ENCODE measurements around the gene SPATA2.
A peak's percentile ranks its signal among the peaks of the same experiment; 100 is the strongest.
"Not testable (repeated sequence)": the region's sequence is repeated elsewhere in the genome, so short reads cannot be mapped to it uniquely, and the experiment has no call there.

SPATA2 gene

DNA sequence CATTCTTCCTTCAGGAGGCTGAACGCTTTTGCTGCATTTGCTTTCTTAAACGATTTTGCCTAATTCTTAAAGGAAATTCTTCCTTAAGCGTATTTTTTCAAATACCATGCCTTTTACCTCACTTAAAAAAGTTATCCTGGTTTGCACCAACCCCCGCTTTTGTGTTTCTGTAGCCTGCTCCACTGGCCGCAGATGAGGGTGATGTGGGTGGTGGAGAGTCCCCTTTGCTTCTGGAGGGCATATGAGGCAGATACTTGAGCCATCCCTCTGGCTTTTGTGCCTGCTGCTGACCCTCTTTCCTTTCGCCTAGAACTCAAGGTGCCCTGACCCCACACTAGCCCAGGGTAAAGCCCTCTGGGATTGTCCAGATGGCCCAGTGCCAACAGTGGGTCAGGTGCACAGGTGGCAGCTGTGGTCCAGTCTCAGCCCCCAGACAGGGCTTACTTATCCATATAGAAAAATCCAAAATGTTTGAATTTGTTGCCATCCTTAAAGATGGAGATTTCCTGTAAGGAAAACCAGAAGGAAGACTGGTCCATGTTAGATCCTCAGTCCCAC lies 43.9 kb downstream of the SPATA2 start:
- Mint-ChIP-seq H3K27ac (no peak overlapping the region), H3K4me3 (no peak overlapping the region), H3K9me3 (no peaks in the 10 kb centered on the region), H3K27me3 (no peaks in the 10 kb centered on the region), H3K36me3 (ENCODE audit: low read depth) (peaks cover 67% of the 10 kb centered on the region), H3K4me1 (ENCODE audit: low read depth) (peaks cover 11% of the 10 kb centered on the region)
- DNase-seq = no peak

DNA sequence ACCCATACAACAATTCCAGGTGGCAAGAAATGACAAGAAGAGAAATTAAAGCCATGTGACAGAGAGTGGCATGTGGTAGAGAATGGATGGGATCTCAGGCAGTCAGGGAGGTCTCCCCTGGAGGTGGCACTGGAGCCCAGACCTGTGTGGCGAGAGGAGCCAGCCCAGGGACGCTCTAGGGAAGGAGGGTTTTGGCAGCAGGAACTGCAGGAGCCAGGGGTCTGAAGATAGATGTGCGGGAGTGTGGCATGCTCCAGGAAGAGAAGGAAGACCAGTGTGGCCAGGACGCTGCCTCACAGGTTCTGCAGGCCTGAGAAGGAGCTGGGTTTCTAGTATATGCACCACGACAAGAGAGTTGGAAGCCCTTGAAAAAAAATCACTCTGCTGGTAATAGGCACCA lies 45.1 kb downstream of the SPATA2 start:
- no peak for DNase-seq
- Mint-ChIP-seq H3K27me3 (no peaks in the 10 kb centered on the region), H3K9me3 (no peaks in the 10 kb centered on the region), H3K4me3 (no peak overlapping the region), H3K4me1 (ENCODE audit: low read depth) (peaks cover 11% of the 10 kb centered on the region), H3K36me3 (ENCODE audit: low read depth) (peaks cover 66% of the 10 kb centered on the region), H3K27ac (peak overlapping the region; percentile 41)

DNA sequence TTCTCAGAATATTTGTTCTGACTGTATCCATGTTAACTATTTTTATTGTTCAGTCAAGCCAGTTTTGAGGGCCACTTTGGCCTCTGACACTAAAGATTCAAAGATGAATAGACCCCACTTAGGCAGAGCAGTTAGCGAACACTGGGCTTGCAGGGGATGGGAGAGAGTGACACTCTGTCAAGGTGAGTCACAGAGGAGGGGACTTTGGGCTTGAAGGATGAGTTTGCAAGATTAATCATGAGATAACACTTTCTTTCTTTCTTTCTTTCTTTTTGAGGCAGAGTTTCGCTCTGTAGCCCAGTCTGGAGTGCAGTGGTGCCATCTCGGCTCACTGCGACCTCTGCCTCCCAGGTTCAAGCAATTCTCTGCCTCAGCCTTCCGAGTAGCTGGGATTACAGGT lies 46.4 kb downstream of the SPATA2 start:
- H3K4me1 Mint-ChIP-seq (ENCODE audit: low read depth) = peaks cover 11% of the 10 kb centered on the region
- no peaks in the 10 kb centered on the region for H3K27me3 Mint-ChIP-seq
- DNase-seq = no peak
- no peak overlapping the region for H3K4me3 Mint-ChIP-seq
- H3K9me3 Mint-ChIP-seq = no peaks in the 10 kb centered on the region
- H3K36me3 Mint-ChIP-seq (ENCODE audit: low read depth) = peaks cover 71% of the 10 kb centered on the region
- H3K27ac Mint-ChIP-seq = peak overlapping the region; percentile 8

DNA sequence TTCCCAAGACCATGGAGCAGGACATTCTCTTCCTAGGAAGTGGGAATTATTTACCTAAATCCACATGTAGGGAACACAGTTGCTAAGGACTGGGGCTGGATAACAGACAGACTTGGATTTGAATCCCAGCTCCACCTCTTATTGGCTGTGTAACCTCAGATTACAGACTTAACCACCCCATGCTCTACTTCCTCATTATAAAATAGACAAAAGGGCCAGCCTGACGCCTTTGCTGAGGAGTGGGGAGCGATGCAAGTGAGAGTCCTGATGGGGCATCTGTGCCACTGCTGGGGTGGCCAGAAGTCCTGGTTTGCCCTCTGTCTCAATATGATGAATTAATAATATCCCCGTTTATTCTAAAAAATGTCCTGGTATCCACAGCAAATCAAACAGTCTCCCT lies 46.8 kb downstream of the SPATA2 start:
- Mint-ChIP-seq H3K4me1 (ENCODE audit: low read depth) (peaks cover 11% of the 10 kb centered on the region), H3K4me3 (no peak overlapping the region), H3K27me3 (no peaks in the 10 kb centered on the region), H3K9me3 (no peaks in the 10 kb centered on the region), H3K27ac (peak overlapping the region; percentile 8), H3K36me3 (ENCODE audit: low read depth) (peaks cover 69% of the 10 kb centered on the region)
- no peak for DNase-seq

DNA sequence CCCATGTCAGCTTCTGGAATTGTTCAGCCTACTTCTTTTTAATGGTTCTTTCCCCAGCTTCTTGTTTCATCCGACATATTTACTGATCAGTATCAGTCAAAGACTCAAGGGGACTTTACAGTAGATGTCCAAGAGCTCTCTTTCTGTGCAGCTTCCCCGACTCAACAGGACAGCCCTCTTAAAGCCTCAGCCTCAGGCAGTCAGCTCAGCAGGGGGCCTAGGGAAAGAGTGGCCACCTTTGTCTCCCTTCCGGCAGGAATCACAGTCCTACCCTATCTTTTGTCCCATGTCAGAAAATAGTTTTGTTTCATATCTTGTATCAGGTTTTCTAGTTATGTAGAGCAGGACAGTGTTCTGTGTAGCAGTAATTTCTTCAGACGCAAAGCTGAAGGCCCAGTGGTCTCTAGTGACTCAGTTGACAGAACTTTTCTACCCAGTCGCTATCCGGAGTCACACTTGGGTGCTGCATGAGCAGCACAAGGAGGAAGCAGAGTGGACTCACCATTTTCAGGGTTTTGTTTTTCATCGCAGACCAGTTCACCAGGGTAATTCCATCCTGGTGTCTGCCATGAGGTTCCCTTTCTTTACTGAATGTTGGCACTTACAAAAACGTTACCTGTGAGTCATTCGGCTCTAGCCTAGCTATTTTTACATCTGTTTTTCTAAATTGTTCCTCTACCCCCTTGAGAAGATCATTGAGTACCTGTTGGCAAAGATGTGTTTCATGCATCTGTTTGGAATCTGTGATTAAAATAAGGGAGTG lies 47.7 kb downstream of the SPATA2 start:
- Mint-ChIP-seq H3K4me3 (no peak overlapping the region), H3K9me3 (no peaks in the 10 kb centered on the region), H3K27ac (peak overlapping the region; percentile 66), H3K27me3 (no peaks in the 10 kb centered on the region), H3K4me1 (ENCODE audit: low read depth) (peaks cover 11% of the 10 kb centered on the region), H3K36me3 (ENCODE audit: low read depth) (peaks cover 74% of the 10 kb centered on the region)
- DNase-seq = no peak

DNA sequence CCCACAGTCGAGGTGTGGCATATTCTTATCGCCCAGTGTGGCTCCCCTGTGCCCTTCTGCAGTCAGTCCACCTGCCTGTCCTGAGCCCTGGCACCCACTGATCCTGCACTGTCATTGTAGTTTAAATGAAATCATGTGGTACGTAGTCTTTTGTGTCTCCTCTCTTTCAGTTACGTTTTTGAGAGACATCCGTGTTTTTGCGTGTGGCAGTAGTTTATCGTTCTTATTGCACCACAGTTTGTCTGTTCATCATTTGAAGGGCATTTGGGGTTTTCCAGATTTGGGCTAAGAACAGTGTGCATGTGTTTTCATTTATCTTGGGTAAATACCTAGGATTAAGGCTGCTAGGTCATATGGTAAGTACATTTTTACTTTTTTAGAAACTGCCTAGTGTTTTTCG lies 49.3 kb downstream of the SPATA2 start:
- DNase-seq = no peak
- Mint-ChIP-seq H3K27ac (peak overlapping the region; percentile 50), H3K27me3 (no peaks in the 10 kb centered on the region), H3K9me3 (no peaks in the 10 kb centered on the region), H3K4me1 (ENCODE audit: low read depth) (peaks cover 11% of the 10 kb centered on the region), H3K4me3 (no peak overlapping the region), H3K36me3 (ENCODE audit: low read depth) (peaks cover 73% of the 10 kb centered on the region)

DNA sequence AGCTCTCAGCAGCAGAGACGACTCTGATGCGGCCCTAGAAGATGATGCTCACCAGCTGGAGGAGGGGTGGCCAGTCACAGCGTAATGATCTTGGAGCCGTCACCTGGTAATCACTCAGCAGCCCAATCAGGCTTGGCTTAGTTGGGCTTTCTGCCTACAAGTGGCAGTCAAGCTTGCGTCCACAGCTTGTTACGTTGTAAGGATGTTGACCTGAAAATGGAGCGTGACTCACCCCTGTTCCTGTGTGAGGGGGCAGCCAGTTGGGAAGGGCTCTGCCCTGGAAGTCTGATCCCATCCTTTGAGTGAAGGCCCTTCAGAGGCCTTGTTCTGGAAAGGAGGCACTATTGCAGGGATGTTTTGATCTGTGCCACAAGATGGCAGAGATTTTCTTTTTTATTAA lies 49.8 kb downstream of the SPATA2 start:
- no peak overlapping the region for H3K4me3 Mint-ChIP-seq
- peaks cover 11% of the 10 kb centered on the region for H3K4me1 Mint-ChIP-seq (ENCODE audit: low read depth)
- DNase-seq = no peak
- peak overlapping the region; percentile 50 for H3K27ac Mint-ChIP-seq
- no peaks in the 10 kb centered on the region for H3K27me3 Mint-ChIP-seq
- H3K36me3 Mint-ChIP-seq (ENCODE audit: low read depth) = peaks cover 77% of the 10 kb centered on the region
- H3K9me3 Mint-ChIP-seq = no peaks in the 10 kb centered on the region

DNA sequence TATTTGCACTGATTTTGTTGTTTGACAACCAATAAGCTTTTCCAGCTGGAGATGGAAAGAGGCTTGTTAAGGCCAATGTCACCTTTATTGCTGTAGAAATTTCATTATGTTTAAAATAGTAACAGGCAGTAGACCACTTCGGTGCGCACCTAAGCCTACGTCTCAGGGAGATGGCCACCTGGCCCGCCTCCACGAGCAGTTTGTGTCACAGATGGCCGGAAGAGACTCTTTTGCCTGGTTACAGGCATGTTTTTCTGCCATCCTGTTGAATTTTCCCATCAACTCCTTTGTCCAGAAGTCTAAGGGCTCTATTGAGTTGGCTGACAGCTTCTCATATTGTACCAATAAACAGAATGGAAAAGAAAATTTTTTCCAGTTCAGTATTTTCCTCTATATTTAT lies 51.7 kb downstream of the SPATA2 start:
- Mint-ChIP-seq H3K27ac (no peak overlapping the region), H3K9me3 (no peaks in the 10 kb centered on the region), H3K27me3 (no peaks in the 10 kb centered on the region), H3K4me1 (ENCODE audit: low read depth) (peaks cover 7% of the 10 kb centered on the region), H3K36me3 (ENCODE audit: low read depth) (peaks cover 83% of the 10 kb centered on the region), H3K4me3 (no peak overlapping the region)
- no peak for DNase-seq

DNA sequence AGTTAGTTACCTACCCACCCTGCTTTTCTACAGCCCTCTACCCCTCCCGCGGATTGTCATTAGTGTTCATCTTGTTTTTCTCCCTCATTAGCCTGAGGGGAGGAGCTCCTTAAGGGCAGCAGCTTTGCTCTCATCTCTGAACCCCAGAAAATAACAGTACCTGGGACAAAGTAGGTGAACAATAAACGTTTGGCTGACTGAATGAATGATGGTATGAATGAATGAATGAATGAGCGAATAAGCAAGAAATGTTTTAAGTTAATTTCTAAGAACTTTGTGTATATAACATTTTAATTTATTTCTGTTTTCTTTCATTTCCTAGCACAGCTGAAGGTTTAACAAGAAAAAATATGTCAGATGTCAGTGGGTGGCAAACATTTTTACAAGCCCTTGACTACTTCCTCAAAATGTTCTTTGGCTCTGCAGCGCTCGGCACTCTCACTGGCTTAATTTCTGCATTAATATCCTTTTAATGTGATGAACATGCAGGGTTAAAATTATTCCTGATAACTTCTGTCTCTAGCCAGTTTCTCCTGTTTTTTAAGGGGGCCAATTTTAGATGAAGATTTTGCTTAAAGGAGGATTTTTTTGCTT lies 52.6 kb downstream of the SPATA2 start:
- peaks cover 82% of the 10 kb centered on the region for H3K36me3 Mint-ChIP-seq (ENCODE audit: low read depth)
- H3K27me3 Mint-ChIP-seq = no peaks in the 10 kb centered on the region
- no peaks in the 10 kb centered on the region for H3K9me3 Mint-ChIP-seq
- H3K4me1 Mint-ChIP-seq (ENCODE audit: low read depth) = peaks cover 3% of the 10 kb centered on the region
- DNase-seq = no peak
- no peak overlapping the region for H3K27ac Mint-ChIP-seq
- H3K4me3 Mint-ChIP-seq = no peak overlapping the region

DNA sequence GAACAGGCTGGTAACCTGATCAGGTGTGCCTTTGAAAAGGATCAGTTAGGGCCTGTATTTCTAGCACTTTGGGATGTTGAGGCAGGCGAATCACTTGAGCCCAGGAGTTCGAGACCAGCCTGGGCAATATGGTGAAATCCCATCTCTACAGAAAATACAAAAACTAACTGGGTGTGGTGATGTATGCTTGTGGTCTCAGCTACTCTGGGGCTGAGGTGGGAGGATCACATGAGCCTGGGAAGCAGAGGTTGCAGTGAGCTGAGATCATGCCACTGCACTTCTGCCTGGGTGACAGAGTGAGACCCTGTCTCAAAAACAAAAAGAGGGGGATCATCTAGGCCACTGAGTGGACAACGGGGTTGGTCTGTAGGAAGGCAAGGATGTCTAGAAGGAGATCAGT lies 54.1 kb downstream of the SPATA2 start:
- H3K9me3 Mint-ChIP-seq; H3K4me3 Mint-ChIP-seq; DNase-seq; H3K27me3 Mint-ChIP-seq; H3K4me1 Mint-ChIP-seq (ENCODE audit: low read depth): not testable (repeated sequence)
- H3K36me3 Mint-ChIP-seq (ENCODE audit: low read depth) = peaks cover 84% of the 10 kb centered on the region
- H3K27ac Mint-ChIP-seq = peak overlapping the region; percentile 15

DNA sequence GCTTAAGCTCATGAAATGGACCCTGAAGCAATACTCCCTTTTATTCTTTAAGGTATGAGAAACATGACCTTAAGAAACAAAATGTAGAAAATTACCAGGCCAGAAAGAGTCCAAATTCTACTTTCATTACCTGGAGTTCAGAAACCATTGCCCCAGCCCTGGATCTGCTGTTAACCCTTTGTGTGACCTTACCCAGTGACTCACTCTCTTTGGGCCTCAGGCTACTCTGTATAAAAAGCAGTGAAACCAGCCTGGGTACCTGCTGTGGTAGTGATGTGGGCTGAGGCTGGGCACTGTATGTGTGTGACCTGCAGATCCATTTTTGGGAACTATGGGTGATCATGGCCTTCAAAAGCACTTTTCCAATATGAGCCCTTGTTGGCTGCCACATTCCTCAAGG lies 55.5 kb downstream of the SPATA2 start:
- H3K27ac Mint-ChIP-seq = peak overlapping the region; percentile 58
- H3K9me3 Mint-ChIP-seq = no peaks in the 10 kb centered on the region
- no peak overlapping the region for H3K4me3 Mint-ChIP-seq
- no peaks in the 10 kb centered on the region for H3K4me1 Mint-ChIP-seq (ENCODE audit: low read depth)
- peaks cover 84% of the 10 kb centered on the region for H3K36me3 Mint-ChIP-seq (ENCODE audit: low read depth)
- DNase-seq = no peak
- H3K27me3 Mint-ChIP-seq = no peaks in the 10 kb centered on the region

DNA sequence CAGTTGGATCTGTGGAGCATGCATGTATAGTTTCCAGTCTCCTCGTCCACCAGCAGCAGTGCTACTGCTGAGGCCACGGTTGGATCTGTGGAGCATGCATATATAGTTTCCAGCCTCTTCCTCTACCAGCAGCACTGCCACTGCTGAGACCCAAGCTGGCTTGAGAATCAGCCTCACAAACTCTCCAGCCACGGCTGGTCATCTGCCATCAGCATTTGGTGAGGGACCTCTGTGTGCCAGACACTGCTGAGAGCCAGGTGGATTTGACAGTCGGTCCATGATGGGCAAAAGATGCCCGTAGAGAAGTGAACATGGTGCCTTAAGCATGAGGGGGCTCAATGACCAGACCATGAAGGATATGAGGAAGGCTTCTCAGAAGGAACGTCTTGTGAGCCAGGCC lies 56.3 kb downstream of the SPATA2 start:
- Mint-ChIP-seq H3K27ac (no peak overlapping the region), H3K4me1 (ENCODE audit: low read depth) (no peaks in the 10 kb centered on the region), H3K9me3 (no peaks in the 10 kb centered on the region), H3K36me3 (ENCODE audit: low read depth) (peaks cover 81% of the 10 kb centered on the region), H3K4me3 (no peak overlapping the region), H3K27me3 (no peaks in the 10 kb centered on the region)
- DNase-seq = no peak

DNA sequence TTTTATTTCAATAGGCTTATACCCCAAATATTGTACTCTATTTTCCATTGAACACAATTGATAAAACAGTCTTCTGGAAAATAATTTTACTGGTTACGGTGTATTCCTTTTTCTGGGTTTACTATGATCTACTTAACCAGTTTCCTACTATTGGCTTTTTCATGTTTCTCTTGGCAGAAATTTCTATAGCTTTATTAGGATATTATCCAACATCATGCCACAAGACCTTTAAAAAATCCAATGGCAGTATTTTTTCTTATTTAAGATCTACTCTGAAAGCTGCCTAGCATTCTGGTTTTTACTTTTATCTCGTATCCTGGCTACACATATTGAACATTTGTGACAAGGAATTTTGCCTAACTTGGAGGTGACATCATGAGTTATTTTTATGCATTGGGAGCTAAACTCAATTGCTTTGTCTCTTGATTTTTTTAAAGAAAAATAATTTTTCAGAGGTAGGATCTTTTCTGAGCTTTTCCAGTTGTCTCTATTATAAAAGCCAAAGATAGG lies 57.2 kb downstream of the SPATA2 start:
- H3K4me3 Mint-ChIP-seq = no peak overlapping the region
- no peaks in the 10 kb centered on the region for H3K9me3 Mint-ChIP-seq
- H3K27ac Mint-ChIP-seq = no peak overlapping the region
- peaks cover 83% of the 10 kb centered on the region for H3K36me3 Mint-ChIP-seq (ENCODE audit: low read depth)
- H3K4me1 Mint-ChIP-seq (ENCODE audit: low read depth) = no peaks in the 10 kb centered on the region
- H3K27me3 Mint-ChIP-seq = no peaks in the 10 kb centered on the region
- DNase-seq = no peak

DNA sequence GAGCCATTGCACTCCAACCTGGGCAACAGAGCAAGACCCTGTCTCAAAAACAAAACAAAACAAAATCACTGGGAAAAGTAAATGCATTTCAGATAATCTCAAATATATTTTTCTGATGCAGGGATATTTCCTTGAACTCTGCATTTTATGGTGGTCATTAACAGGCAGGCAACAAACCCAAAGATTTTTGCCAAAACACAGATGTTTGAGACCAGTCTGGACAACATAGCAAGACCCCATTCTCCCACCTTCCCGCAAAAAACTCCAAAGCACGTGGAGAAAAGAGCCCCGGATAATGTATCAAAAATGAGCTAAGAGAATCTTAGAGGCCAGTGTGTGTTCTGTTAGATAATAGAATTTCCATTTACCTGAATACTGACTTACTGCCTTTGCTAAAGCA lies 58.4 kb downstream of the SPATA2 start:
- no peaks in the 10 kb centered on the region for H3K9me3 Mint-ChIP-seq
- no peak overlapping the region for H3K4me3 Mint-ChIP-seq
- H3K27me3 Mint-ChIP-seq = no peaks in the 10 kb centered on the region
- H3K27ac Mint-ChIP-seq = no peak overlapping the region
- no peak for DNase-seq
- no peaks in the 10 kb centered on the region for H3K4me1 Mint-ChIP-seq (ENCODE audit: low read depth)
- H3K36me3 Mint-ChIP-seq (ENCODE audit: low read depth) = peaks cover 88% of the 10 kb centered on the region

DNA sequence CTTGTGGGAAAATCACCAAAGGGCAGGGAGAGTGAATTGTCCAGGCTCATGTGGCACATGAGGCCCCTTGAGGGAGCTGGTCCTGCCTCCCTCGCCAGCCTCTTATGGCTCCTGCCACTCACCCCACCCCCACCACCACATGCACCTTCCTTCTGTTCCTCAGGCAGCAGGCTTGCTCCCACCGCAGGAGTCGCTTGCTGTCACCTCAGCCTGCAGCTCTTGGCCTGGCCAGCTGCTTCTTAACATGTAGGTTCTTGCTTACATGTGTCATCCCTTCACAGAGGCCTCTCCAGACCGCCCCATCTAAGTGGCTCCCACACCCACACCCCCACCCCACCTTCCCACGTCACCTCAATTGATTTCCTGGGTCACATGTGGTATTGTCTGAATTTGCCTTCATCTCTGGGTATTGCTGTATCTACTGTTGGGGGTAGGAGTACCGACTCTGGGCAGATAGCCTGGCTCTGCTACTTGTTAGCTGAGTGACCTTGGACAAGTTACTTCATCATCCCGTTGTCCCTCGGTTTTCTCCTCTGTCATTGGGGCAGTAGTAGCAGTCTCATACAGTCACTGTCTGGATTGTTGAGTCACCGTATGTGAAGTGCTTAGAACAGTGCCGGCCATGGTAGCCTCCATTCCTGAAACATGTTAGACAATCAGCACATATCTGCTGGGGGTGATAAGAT lies 61.0 kb downstream of the SPATA2 start:
- no peak for DNase-seq
- no peaks in the 10 kb centered on the region for H3K27me3 Mint-ChIP-seq
- H3K4me3 Mint-ChIP-seq = no peak overlapping the region
- no peak overlapping the region for H3K27ac Mint-ChIP-seq
- H3K36me3 Mint-ChIP-seq (ENCODE audit: low read depth) = peaks cover 94% of the 10 kb centered on the region
- no peaks in the 10 kb centered on the region for H3K9me3 Mint-ChIP-seq
- peaks cover 6% of the 10 kb centered on the region for H3K4me1 Mint-ChIP-seq (ENCODE audit: low read depth)
